HL-60/S4 treated with phorbol 12-myristate 13-acetate at 8.2 ng/mL for 4 days and 3 days (cell line): ENCODE measurements around the gene TBC1D14.
"Not testable (repeated sequence)": the region's sequence is repeated elsewhere in the genome, so short reads cannot be mapped to it uniquely, and the experiment has no call there.

Experiments used
- in situ Hi-C: fragments of 300-500 bp; cut with MboI; formaldehyde crosslinking; loops from 2 replicates; pipeline ENCODE4 v1.15.0; 2022; ENCODE audit warnings: low sequenced_read_pairs

TBC1D14 gene

GRCh38 chr4:6890358-6890757 lies 19.3 kb upstream of the TBC1D14 start:
- in situ Hi-C loops, result no loop called here

- in situ Hi-C loops, result not testable (repeated sequence)
Measured at GRCh38 chr4:6890971-6891370, 18.7 kb upstream of the TBC1D14 start.

- in situ Hi-C loops, result no loop called here
Measured at GRCh38 chr4:6891436-6892170, 18.0 kb upstream of the TBC1D14 start.

GRCh38 chr4:6892190-6892908 lies 17.3 kb upstream of the TBC1D14 start:
- in situ Hi-C loops, result no loop called here

- in situ Hi-C loops, result no loop called here
Measured at GRCh38 chr4:6892909-6893202, 16.8 kb upstream of the TBC1D14 start.

- in situ Hi-C loops, result no loop called here
Measured at GRCh38 chr4:6893449-6894085, 16.1 kb upstream of the TBC1D14 start.

- in situ Hi-C loops, result no loop called here
Measured at GRCh38 chr4:6894086-6894478, 15.5 kb upstream of the TBC1D14 start.

GRCh38 chr4:6894528-6895498 lies 14.8 kb upstream of the TBC1D14 start:
- in situ Hi-C loops, result no loop called here

- in situ Hi-C loops, result no loop called here
Measured at GRCh38 chr4:6896035-6896434, 13.6 kb upstream of the TBC1D14 start.

GRCh38 chr4:6898763-6899162 lies 10.9 kb upstream of the TBC1D14 start:
- in situ Hi-C loops, result no loop called here

GRCh38 chr4:6900181-6900812 lies 9.3 kb upstream of the TBC1D14 start:
- in situ Hi-C loops, result no loop called here

- in situ Hi-C loops, result no loop called here
Measured at GRCh38 chr4:6900956-6901355, 8.7 kb upstream of the TBC1D14 start.

GRCh38 chr4:6901669-6902317 lies 7.8 kb upstream of the TBC1D14 start:
- in situ Hi-C loops, result no loop called here

- in situ Hi-C loops, result no loop called here
Measured at GRCh38 chr4:6902318-6903042, 7.1 kb upstream of the TBC1D14 start.

GRCh38 chr4:6905516-6906445 lies 3.8 kb upstream of the TBC1D14 start:
- in situ Hi-C loops, result no loop called here

- in situ Hi-C loops, result not testable (repeated sequence)
Measured at GRCh38 chr4:6906486-6906885, 3.1 kb upstream of the TBC1D14 start.

- in situ Hi-C loops, result no loop called here
Measured at GRCh38 chr4:6907658-6908191, 1.9 kb upstream of the TBC1D14 start.
